MM.1S (cell line): ENCODE results near the gene ZAP70.

ENCODE experiments used
- EZH2phosphoT487 ChIP-seq: fragments of 300-600 bp; sonication (generic); IDR thresholded peaks from 2 replicates; pipeline ENCODE4 v1.6.1; 2018; ENCODE audit warnings: antibody characterized with exemption, low read length
- TF ChIP-seq, protein P1 (sequence below): fragments of 300-600 bp; sonication (generic); IDR thresholded peaks from 2 replicates; pipeline ENCODE4 v1.5.1; 2016; ENCODE audit warnings: antibody characterized with exemption, low read length, mixed read lengths

DNA sequence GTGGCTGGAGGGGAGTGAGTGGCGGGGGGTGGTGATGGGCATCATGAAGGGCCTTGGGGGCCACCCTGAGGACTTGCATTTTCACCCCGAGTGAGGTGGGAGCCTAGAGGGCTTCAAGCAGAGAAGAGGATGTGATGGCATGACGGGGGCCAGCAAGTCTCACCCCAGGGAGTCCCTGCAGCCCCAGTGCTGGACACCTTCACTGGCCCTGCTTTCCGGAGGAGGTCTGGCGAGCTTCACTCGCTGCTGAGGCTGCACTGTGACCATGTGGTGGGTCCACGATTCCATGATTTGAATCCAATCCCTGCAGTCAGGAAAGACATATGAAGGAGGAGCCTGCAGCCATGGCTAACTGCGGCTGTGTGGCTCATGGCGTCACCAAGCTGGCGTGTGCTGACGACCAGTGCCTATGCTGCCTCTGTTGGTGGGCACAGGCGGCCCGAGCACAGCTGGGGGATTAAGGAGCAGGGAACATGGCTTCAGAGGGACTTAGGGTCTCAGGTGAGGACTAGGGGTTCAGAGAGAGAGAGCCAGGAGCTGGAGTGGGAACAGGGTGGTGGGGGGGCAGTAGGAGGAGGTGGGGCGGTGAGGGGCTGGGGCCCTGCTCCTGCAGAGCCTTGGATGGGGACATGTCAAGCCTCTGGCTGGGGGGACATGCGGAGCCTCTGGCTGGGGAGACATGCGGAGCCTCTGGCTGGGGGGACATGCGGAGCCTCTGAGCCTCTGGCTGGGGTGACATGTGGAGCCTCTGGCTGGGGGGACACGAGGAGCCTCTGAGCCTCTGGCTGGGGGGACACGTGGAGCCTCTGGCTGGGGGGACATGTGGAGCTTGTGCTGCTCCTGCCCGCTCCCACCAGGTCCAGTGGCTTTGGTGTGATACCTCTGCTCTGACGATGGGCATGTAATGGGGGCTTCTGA lies 3.6 kb downstream of the ZAP70 start:
- TF ChIP-seq, protein P1, sequence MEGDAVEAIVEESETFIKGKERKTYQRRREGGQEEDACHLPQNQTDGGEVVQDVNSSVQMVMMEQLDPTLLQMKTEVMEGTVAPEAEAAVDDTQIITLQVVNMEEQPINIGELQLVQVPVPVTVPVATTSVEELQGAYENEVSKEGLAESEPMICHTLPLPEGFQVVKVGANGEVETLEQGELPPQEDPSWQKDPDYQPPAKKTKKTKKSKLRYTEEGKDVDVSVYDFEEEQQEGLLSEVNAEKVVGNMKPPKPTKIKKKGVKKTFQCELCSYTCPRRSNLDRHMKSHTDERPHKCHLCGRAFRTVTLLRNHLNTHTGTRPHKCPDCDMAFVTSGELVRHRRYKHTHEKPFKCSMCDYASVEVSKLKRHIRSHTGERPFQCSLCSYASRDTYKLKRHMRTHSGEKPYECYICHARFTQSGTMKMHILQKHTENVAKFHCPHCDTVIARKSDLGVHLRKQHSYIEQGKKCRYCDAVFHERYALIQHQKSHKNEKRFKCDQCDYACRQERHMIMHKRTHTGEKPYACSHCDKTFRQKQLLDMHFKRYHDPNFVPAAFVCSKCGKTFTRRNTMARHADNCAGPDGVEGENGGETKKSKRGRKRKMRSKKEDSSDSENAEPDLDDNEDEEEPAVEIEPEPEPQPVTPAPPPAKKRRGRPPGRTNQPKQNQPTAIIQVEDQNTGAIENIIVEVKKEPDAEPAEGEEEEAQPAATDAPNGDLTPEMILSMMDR = no peak
- TF ChIP-seq EZH2phosphoT487 = no peak
